ENCODE results near the gene PCDHGA1. TPM values are rescaled to one million over a fixed set of nuclear protein-coding genes. Genes with fewer than 3 reads are reported as not detected.

Gene PCDHGA1
- polyA plus RNA-seq, 1 donor from 2014 or later: 0.19 TPM

GRCh38 chr5:141492168-141492885 is 162.0 kb downstream of the PCDHGA1 start:
- Histone ChIP-seq H3K4me2 (ENCODE audit: low read length) (no peak overlapping the region), H3F3A (ENCODE audit: insufficient read depth, low read length, poor library complexity, severe bottlenecking) (no peaks in the 10 kb centered on the region), H3K27me3 (ENCODE audit: insufficient read depth, low read depth, low read length) (no peaks in the 10 kb centered on the region), H3K27ac (ENCODE audit: low read length) (no peak overlapping the region), H3K79me2 (replicated peaks; ENCODE audit: insufficient read depth, low read length) (peaks cover 9% of the 10 kb centered on the region), H3K9ac (ENCODE audit: low read length) (no peak overlapping the region), H3K36me3 (ENCODE audit: insufficient read depth, low read length) (peaks cover 26% of the 10 kb centered on the region), H3K4me3 (ENCODE audit: low read length) (no peak overlapping the region), H3K9me2 (ENCODE audit: insufficient read depth, low read length) (no peaks in the 10 kb centered on the region), H4K20me1 (ENCODE audit: insufficient read depth) (no peaks in the 10 kb centered on the region), H3K9me3 (ENCODE audit: low read length) (peaks cover 35% of the 10 kb centered on the region), H2AFZ (ENCODE audit: low read depth, low read length) (no peak overlapping the region)
- TF ChIP-seq SMC3 (conservative IDR thresholded peaks at IDR 0.05; ENCODE audit: poor library complexity): no peak
- TF ChIP-seq EZH2 (IDR thresholded peaks at IDR 0.05; ENCODE audit: borderline replicate concordance, insufficient read depth, low read length, poor library complexity, severe bottlenecking): no peak
- no peak for TF ChIP-seq TAF1 (IDR thresholded peaks at IDR 0.05; ENCODE audit: low read depth)
- no peak for TF ChIP-seq CTCF (IDR thresholded peaks at IDR 0.05; ENCODE audit: poor library complexity, severe bottlenecking)
- TF ChIP-seq REST (IDR thresholded peaks at IDR 0.05; ENCODE audit: borderline replicate concordance): no peak
- TF ChIP-seq EP300 (conservative IDR thresholded peaks at IDR 0.05; ENCODE audit: poor library complexity, severe bottlenecking): no peak
- TF ChIP-seq POLR2AphosphoS5 (IDR thresholded peaks at IDR 0.05): no peak
- no peak for TF ChIP-seq MXI1 (conservative IDR thresholded peaks at IDR 0.05; ENCODE audit: poor library complexity, severe bottlenecking)
- no peak for TF ChIP-seq RAD21 (conservative IDR thresholded peaks at IDR 0.05)

- Histone ChIP-seq H3K9me3 (ENCODE audit: low read length) (peaks cover 32% of the 10 kb centered on the region), H3K9ac (ENCODE audit: low read length) (peak overlapping the region; percentile 71), H3K27ac (ENCODE audit: low read length) (peak overlapping the region; percentile 81), H3K4me3 (ENCODE audit: low read length) (peak overlapping the region; percentile 58), H3K9me2 (ENCODE audit: insufficient read depth, low read length) (no peaks in the 10 kb centered on the region), H3K27me3 (ENCODE audit: insufficient read depth, low read depth, low read length) (no peaks in the 10 kb centered on the region), H2AFZ (ENCODE audit: low read depth, low read length) (peak overlapping the region; percentile 51), H3K79me2 (replicated peaks; ENCODE audit: insufficient read depth, low read length) (peaks cover 9% of the 10 kb centered on the region), H3F3A (ENCODE audit: insufficient read depth, low read length, poor library complexity, severe bottlenecking) (no peaks in the 10 kb centered on the region), H4K20me1 (ENCODE audit: insufficient read depth) (no peaks in the 10 kb centered on the region), H3K4me2 (ENCODE audit: low read length) (peak overlapping the region; percentile 32), H3K36me3 (ENCODE audit: insufficient read depth, low read length) (peaks cover 23% of the 10 kb centered on the region)
- TF ChIP-seq REST (IDR thresholded peaks at IDR 0.05; ENCODE audit: borderline replicate concordance): peak; percentile 32
- no peak for TF ChIP-seq EP300 (conservative IDR thresholded peaks at IDR 0.05; ENCODE audit: poor library complexity, severe bottlenecking)
These were observed 163.4 kb downstream of the PCDHGA1 start for GRCh38 chr5:141493500-141494422.
